GM21619 (cell line): ENCODE data around the gene C6orf132.

ENCODE experiments used
- ATAC-seq: cut with Tn5 transposase; IDR thresholded peaks from one replicate; pipeline ENCODE4 v1.9.1; 2021; ENCODE audit not compliant: unreplicated experiment

The C6orf132 gene

GRCh38 chr6:42079941-42080464, 62.4 kb downstream of the C6orf132 start:
- ATAC-seq, result no peak

GRCh38 chr6:42078386-42078785, 64.0 kb downstream of the C6orf132 start:
- no peak for ATAC-seq

GRCh38 chr6:42075159-42075838, 67.1 kb downstream of the C6orf132 start:
- ATAC-seq, result no peak

- no peak for ATAC-seq
Observed at GRCh38 chr6:42073287-42073686, 69.1 kb downstream of the C6orf132 start.

GRCh38 chr6:42071881-42072583, 70.4 kb downstream of the C6orf132 start:
- ATAC-seq, result no peak

- ATAC-seq, result no peak
Observed at GRCh38 chr6:42068872-42069522, 73.4 kb downstream of the C6orf132 start.

GRCh38 chr6:42068173-42068572, 74.2 kb downstream of the C6orf132 start:
- no peak for ATAC-seq

- ATAC-seq, result no peak
Observed at GRCh38 chr6:42066156-42066675, 76.2 kb downstream of the C6orf132 start.

GRCh38 chr6:42059743-42060142, 82.7 kb downstream of the C6orf132 start:
- ATAC-seq, result no peak

GRCh38 chr6:42053601-42054000, 88.8 kb downstream of the C6orf132 start:
- ATAC-seq, result no peak

GRCh38 chr6:42051268-42051653, 91.2 kb downstream of the C6orf132 start:
- ATAC-seq, result no peak
